SH-SY5Y (cell line): ENCODE measurements around the gene TP53I11.

Source experiments
- GATA2 ChIP-seq: IDR thresholded peaks from 2 replicates; pipeline ENCODE4 v1.6.1; 2011; ENCODE audit warnings: mild to moderate bottlenecking, low read depth, low read length
- GATA3 ChIP-seq: IDR thresholded peaks from 2 replicates; pipeline ENCODE4 v1.6.1; 2011; ENCODE audit warnings: low read depth, mild to moderate bottlenecking, low read length, moderate library complexity

Gene TP53I11

GRCh38 chr11:44909557-44909956 lies 41.1 kb downstream of the TP53I11 start:
- no peak for TF ChIP-seq GATA3
- TF ChIP-seq GATA2: no peak

- no peak for TF ChIP-seq GATA2
- TF ChIP-seq GATA3: no peak
Measured at GRCh38 chr11:44906649-44907048, 44.0 kb downstream of the TP53I11 start.

DNA sequence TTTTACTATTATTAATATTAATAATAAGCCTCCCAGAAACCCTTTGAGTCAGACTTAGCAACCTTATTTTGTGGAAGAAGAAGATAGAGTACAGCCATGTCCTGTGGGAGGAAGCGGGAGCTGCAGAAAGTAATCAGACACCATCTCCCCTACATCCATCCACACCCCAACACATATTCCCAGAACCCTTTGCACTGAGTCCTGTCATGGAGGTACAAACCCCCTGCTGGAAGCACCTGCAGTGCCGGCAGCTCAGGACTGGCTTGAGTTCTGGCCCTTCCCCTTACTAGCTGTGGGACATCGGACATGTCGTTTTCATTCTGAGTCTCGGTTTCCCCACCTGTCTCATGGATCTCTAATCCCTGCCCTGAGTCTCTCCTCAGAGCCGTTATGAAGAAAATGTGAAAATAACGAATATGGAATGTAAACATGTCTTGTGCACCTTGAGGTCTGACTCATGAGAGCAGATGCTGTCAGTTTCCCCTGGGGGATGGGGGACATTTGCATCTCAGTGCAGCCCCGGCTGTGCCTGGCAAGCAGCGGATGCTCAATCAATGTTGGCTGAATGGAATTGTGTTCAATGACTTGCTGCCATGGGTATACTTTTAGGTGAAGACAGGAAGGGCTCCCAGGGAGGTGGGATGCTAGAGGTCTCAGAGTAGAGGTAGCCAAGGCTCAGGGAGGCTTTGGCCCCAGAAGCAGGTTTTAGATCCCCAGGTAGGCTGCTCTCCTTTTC lies 45.4 kb downstream of the TP53I11 start:
- TF ChIP-seq GATA2 (no peak), GATA3 (no peak)

DNA sequence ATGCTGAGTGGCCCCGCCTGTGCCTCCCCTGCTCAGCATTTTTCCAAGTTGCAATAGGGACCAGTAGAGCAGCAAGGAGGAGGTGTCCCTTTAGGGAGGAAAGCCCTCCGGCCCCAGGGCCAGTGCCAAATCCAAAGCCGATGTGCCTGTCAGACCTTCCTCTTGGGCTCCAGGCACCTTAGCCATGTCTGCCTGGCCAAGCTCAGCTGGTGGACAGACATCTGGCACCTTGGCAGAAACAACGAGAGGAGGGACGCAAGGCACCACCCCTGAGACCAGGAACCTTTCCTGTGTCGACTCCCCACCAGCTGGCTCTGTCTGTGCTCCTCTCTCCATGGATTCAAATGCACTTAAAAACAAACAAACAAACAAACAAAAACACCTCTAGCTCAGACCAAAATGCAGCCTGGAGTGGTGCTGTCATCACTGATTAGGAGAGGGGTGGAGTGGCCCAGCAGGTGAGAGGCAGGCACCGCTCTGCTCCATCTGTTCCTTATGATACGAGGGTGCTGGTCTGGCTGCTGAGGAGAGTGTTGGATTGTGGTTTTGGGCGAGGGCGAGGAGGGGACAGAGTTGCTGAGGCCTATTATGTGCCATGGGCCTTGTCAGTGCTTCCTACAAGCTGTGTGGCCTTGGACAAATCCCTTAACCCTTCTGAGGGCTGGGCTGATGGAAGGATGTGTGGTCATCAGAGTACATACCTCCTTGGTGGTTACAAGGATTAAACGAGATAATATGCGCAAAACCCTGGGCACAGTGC lies 46.2 kb downstream of the TP53I11 start:
- TF ChIP-seq GATA2: no peak
- no peak for TF ChIP-seq GATA3

DNA sequence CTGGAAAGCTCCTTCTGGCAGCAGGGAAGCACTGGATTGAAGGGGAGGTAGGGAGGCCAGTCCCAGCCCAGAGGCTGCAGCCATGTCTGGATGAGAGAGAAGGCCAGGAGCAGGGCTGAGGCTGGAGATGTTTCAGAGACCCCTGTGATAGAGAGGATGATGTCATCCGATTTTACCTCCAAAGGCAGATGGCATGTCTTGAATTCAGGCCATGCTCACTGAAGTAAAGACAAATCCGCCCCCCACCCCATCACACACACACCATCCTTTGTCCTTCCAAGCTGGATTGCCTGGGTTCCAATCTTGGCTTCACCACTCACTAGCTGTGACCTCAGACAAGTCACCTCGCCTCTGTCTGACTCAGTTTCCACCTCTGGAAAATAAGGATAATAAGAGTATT lies 47.2 kb downstream of the TP53I11 start:
- TF ChIP-seq GATA2: no peak
- no peak for TF ChIP-seq GATA3

DNA sequence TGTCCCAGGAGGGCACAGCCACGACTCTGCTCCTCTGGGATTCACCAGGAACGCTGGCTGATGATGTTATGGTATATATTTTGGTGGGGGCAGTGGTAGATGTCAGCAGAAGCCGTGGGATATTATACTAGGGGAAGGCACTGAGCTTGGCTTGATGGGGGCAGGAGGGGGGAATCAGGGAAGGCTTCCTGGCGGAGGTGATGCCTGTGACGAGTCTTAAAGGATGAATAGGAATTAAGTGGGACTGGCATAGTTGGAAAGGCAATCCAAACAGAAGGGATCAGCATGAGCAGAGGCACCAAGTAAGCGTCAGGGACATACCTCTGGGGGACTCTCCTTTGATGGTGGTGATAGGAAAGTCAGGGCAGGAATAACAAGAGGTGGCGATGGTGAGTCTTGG lies 47.6 kb downstream of the TP53I11 start:
- TF ChIP-seq GATA3: no peak
- TF ChIP-seq GATA2: no peak

DNA sequence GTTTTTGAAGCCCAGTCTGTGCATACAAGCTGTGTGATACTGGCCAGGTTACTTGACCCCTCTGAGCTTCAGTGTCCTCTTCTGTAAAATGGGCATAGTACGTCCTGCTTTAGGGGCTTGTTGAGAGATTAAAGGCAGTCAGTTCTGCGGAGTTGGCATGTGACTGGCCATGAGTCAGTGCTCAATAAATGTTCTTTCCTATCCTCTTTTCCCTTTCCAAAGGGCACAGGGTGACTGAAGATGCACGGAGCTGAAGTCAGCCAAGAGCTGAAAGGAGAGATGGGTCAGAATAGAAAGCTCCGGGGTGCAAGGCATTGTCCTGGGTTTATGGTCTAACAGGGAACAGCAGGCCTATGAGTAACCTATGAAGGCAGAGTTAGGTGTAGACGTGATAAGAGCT lies 48.9 kb downstream of the TP53I11 start:
- TF ChIP-seq GATA2: no peak
- TF ChIP-seq GATA3: no peak

- TF ChIP-seq GATA2 (no peak), GATA3 (no peak)
Measured at GRCh38 chr11:44901120-44901633, 49.5 kb downstream of the TP53I11 start.

GRCh38 chr11:44899959-44900358 lies 50.7 kb downstream of the TP53I11 start:
- no peak for TF ChIP-seq GATA3
- TF ChIP-seq GATA2: no peak

DNA sequence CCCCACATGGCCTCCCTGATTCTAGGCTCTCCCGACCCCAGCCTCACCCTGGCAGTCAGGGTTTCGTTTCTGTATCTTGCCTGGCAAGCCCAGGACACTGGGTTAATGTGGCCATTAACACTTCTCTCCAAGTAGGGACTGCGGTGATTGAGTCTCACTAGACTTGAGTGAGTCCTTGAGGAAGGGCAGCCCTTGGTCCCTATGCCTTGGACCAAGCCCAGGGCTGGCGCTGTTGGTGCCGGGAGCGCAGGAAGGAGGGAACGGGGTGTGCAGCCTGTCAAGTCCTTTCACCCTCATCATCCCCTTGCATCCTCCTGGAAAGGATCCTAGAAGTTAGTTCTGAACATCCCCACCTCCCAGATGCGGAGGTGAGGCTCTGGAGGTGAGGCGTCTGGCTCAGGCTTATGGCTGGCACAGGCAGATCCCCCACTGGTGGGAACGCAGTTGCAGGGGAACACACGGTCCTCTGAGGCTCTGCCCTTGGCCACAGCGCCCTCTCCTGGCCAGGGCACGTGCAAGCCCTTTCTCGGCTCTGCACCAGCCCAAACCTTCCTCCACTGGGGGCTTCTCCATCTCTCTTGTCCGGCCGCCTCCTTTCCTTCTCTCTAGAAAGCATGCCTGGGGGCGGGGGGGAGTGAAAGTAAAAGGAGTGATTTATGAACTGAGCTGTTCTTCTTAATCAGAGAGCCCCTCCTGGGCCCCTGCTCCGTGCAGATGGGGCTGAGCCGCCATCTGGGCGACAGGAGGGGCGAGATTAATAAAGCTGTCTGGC lies 56.7 kb downstream of the TP53I11 start:
- no peak for TF ChIP-seq GATA2
- no peak for TF ChIP-seq GATA3

GRCh38 chr11:44893308-44893822 lies 57.3 kb downstream of the TP53I11 start:
- TF ChIP-seq GATA3 (no peak), GATA2 (no peak)

- TF ChIP-seq GATA2: no peak
- no peak for TF ChIP-seq GATA3
Measured at GRCh38 chr11:44892843-44893242, 57.8 kb downstream of the TP53I11 start.

DNA sequence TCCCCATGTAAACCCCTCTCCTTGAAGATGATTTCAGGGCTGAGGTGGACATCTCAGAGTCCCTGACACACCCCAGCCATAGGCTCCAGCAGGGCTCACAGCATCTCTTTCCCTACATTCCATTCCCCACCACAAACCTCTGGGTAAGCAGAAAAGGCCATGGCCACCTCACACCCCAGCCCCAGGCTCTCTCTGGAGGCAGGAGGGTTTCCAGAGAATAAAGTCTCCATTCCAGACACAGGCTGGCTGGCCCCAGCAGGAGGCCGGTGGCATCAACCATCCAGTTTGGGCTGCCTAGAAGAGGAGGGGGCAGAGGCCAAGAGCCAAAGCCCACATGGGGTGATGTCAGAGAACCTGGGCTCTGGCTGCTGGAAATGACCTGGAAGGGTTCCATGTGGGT lies 61.4 kb downstream of the TP53I11 start:
- TF ChIP-seq GATA2 (no peak), GATA3 (no peak)

- TF ChIP-seq GATA3 (no peak), GATA2 (no peak)
Measured at GRCh38 chr11:44887636-44888035, 63.0 kb downstream of the TP53I11 start.
